Central memory CD8-positive, alpha-beta T cell (primary cell): ENCODE data around the gene GPR155.
A peak's percentile ranks its signal among the peaks of the same experiment; 100 is the strongest.
"Not testable (repeated sequence)": the region's sequence is repeated elsewhere in the genome, so short reads cannot be mapped to it uniquely, and the experiment has no call there.

Source experiments
- ATAC-seq: fragments of 150-1000 bp; cut with Tn5 transposase; replicated peaks from 2 replicates; pipeline ENCODE4 v1.10.0; 2022; ENCODE audit warnings: mild to moderate bottlenecking, moderate FRiP score, moderate number of reproducible peaks; ENCODE audit not compliant: poor library complexity, severe bottlenecking; ENCODE audit errors: extremely low read depth
- DNase-seq, 2 donors: peaks; one replicate each; pipeline ENCODE4 v3.0.0; 2021; ENCODE audit warnings: low spot score in 2 of 2
- H3K27ac Mint-ChIP-seq: one replicate; pipeline ENCODE4 v1.8.0; 2022; ENCODE audit warnings: low read depth, mild to moderate bottlenecking, moderate library complexity, mixed read lengths
- H3K27me3 Mint-ChIP-seq: one replicate; pipeline ENCODE4 v1.8.0; 2022; ENCODE audit warnings: mixed read lengths
- H3K36me3 Mint-ChIP-seq: one replicate; pipeline ENCODE4 v1.8.0; 2022; ENCODE audit warnings: mild to moderate bottlenecking, moderate library complexity, mixed read lengths; ENCODE audit not compliant: insufficient read depth
- H3K4me1 Mint-ChIP-seq: one replicate; pipeline ENCODE4 v1.8.0; 2022; ENCODE audit warnings: mixed read lengths
- H3K4me3 Mint-ChIP-seq: one replicate; pipeline ENCODE4 v1.8.0; 2022; ENCODE audit warnings: mild to moderate bottlenecking, moderate library complexity, mixed read lengths
- H3K9me3 Mint-ChIP-seq: one replicate; pipeline ENCODE4 v1.8.0; 2022; ENCODE audit warnings: mixed read lengths

The GPR155 gene

GRCh38 chr2:174444761-174445160, 42.1 kb downstream of the GPR155 start:
- no peaks in the 10 kb centered on the region for H3K9me3 Mint-ChIP-seq
- DNase-seq: no peak
- H3K27ac Mint-ChIP-seq: no peak overlapping the region
- H3K27me3 Mint-ChIP-seq: no peaks in the 10 kb centered on the region
- ATAC-seq: no peak
- no peaks in the 10 kb centered on the region for H3K4me1 Mint-ChIP-seq
- peaks cover 63% of the 10 kb centered on the region for H3K36me3 Mint-ChIP-seq
- H3K4me3 Mint-ChIP-seq: no peak overlapping the region

GRCh38 chr2:174442546-174443510, 44.0 kb downstream of the GPR155 start:
- ATAC-seq (no peak), DNase-seq (no peak)
- no peaks in the 10 kb centered on the region for H3K27me3 Mint-ChIP-seq
- peaks cover 57% of the 10 kb centered on the region for H3K36me3 Mint-ChIP-seq
- no peaks in the 10 kb centered on the region for H3K9me3 Mint-ChIP-seq
- peak overlapping the region; percentile 74 for H3K27ac Mint-ChIP-seq
- no peaks in the 10 kb centered on the region for H3K4me1 Mint-ChIP-seq
- no peak overlapping the region for H3K4me3 Mint-ChIP-seq

- Mint-ChIP-seq H3K27me3 (no peaks in the 10 kb centered on the region), H3K4me1 (no peaks in the 10 kb centered on the region), H3K36me3 (peaks cover 48% of the 10 kb centered on the region), H3K9me3 (no peaks in the 10 kb centered on the region), H3K27ac (no peak overlapping the region), H3K4me3 (no peak overlapping the region)
- no peak for ATAC-seq
- no peak for DNase-seq
These were observed 46.9 kb downstream of the GPR155 start for GRCh38 chr2:174439950-174440349.

- Mint-ChIP-seq H3K36me3 (peaks cover 43% of the 10 kb centered on the region), H3K9me3 (no peaks in the 10 kb centered on the region), H3K4me3 (no peak overlapping the region), H3K4me1 (no peaks in the 10 kb centered on the region), H3K27me3 (no peaks in the 10 kb centered on the region), H3K27ac (no peak overlapping the region)
- DNase-seq (no peak), ATAC-seq (no peak)
These were observed 47.5 kb downstream of the GPR155 start for GRCh38 chr2:174439323-174439722.

- H3K27ac Mint-ChIP-seq: no peak overlapping the region
- DNase-seq (no peak), ATAC-seq (no peak)
- no peaks in the 10 kb centered on the region for H3K27me3 Mint-ChIP-seq
- H3K36me3 Mint-ChIP-seq: peaks cover 37% of the 10 kb centered on the region
- H3K4me3 Mint-ChIP-seq: no peak overlapping the region
- no peaks in the 10 kb centered on the region for H3K4me1 Mint-ChIP-seq
- H3K9me3 Mint-ChIP-seq: no peaks in the 10 kb centered on the region
These were observed 48.5 kb downstream of the GPR155 start for GRCh38 chr2:174438146-174438886.

GRCh38 chr2:174436351-174436750, 50.5 kb downstream of the GPR155 start:
- Mint-ChIP-seq H3K4me1 (no peaks in the 10 kb centered on the region), H3K27ac (no peak overlapping the region), H3K9me3 (no peaks in the 10 kb centered on the region), H3K27me3 (no peaks in the 10 kb centered on the region), H3K36me3 (peaks cover 26% of the 10 kb centered on the region), H3K4me3 (no peak overlapping the region)
- no peak for DNase-seq
- ATAC-seq: no peak

- H3K4me1 Mint-ChIP-seq: no peaks in the 10 kb centered on the region
- no peaks in the 10 kb centered on the region for H3K27me3 Mint-ChIP-seq
- DNase-seq (no peak), ATAC-seq (no peak)
- H3K9me3 Mint-ChIP-seq: no peaks in the 10 kb centered on the region
- peaks cover 14% of the 10 kb centered on the region for H3K36me3 Mint-ChIP-seq
- H3K27ac Mint-ChIP-seq: no peak overlapping the region
- no peak overlapping the region for H3K4me3 Mint-ChIP-seq
These were observed 54.9 kb downstream of the GPR155 start for GRCh38 chr2:174431902-174432301.

GRCh38 chr2:174430066-174430465, 56.8 kb downstream of the GPR155 start:
- DNase-seq: no peak
- ATAC-seq: no peak
- Mint-ChIP-seq H3K27me3 (no peaks in the 10 kb centered on the region), H3K27ac (no peak overlapping the region), H3K4me1 (no peaks in the 10 kb centered on the region), H3K9me3 (no peaks in the 10 kb centered on the region), H3K4me3 (no peak overlapping the region), H3K36me3 (peaks cover 9% of the 10 kb centered on the region)

GRCh38 chr2:174428214-174428613, 58.6 kb downstream of the GPR155 start:
- no peak overlapping the region for H3K27ac Mint-ChIP-seq
- DNase-seq (no peak), ATAC-seq (no peak)
- H3K4me3 Mint-ChIP-seq: no peak overlapping the region
- H3K27me3 Mint-ChIP-seq: no peaks in the 10 kb centered on the region
- no peaks in the 10 kb centered on the region for H3K4me1 Mint-ChIP-seq
- no peaks in the 10 kb centered on the region for H3K9me3 Mint-ChIP-seq
- peaks cover 6% of the 10 kb centered on the region for H3K36me3 Mint-ChIP-seq

- no peak overlapping the region for H3K27ac Mint-ChIP-seq
- H3K36me3 Mint-ChIP-seq: peaks cover 5% of the 10 kb centered on the region
- DNase-seq (no peak), ATAC-seq (no peak)
- no peak overlapping the region for H3K4me3 Mint-ChIP-seq
- no peaks in the 10 kb centered on the region for H3K9me3 Mint-ChIP-seq
- no peaks in the 10 kb centered on the region for H3K27me3 Mint-ChIP-seq
- no peaks in the 10 kb centered on the region for H3K4me1 Mint-ChIP-seq
These were observed 74.6 kb downstream of the GPR155 start for GRCh38 chr2:174412256-174412655.

GRCh38 chr2:174410039-174410438, 76.8 kb downstream of the GPR155 start:
- ATAC-seq, H3K4me1 Mint-ChIP-seq: not testable (repeated sequence)

GRCh38 chr2:174403628-174404027, 83.2 kb downstream of the GPR155 start:
- H3K4me3 Mint-ChIP-seq: no peak overlapping the region
- H3K27me3 Mint-ChIP-seq: no peaks in the 10 kb centered on the region
- ATAC-seq: no peak
- peaks cover 6% of the 10 kb centered on the region for H3K36me3 Mint-ChIP-seq
- H3K27ac Mint-ChIP-seq: no peak overlapping the region
- no peaks in the 10 kb centered on the region for H3K9me3 Mint-ChIP-seq
- H3K4me1 Mint-ChIP-seq: no peaks in the 10 kb centered on the region
- no peak for DNase-seq

More at GRCh38 chr2:174410039-174410438, 76.8 kb downstream of the GPR155 start:
- not testable (repeated sequence) for H3K36me3 Mint-ChIP-seq, H3K27ac Mint-ChIP-seq, H3K4me3 Mint-ChIP-seq, H3K9me3 Mint-ChIP-seq, H3K27me3 Mint-ChIP-seq, DNase-seq

GRCh38 chr2:174400853-174401252, 86.0 kb downstream of the GPR155 start:
- Mint-ChIP-seq H3K9me3 (no peaks in the 10 kb centered on the region), H3K27ac (no peak overlapping the region), H3K4me3 (no peak overlapping the region), H3K4me1 (no peaks in the 10 kb centered on the region), H3K36me3 (peaks cover 7% of the 10 kb centered on the region), H3K27me3 (no peaks in the 10 kb centered on the region)
- no peak for DNase-seq
- ATAC-seq: no peak
